Neural progenitor cell (in vitro differentiated cells): ENCODE measurements around the gene RNU1-4.

Experiments
- EZH2phosphoT487 ChIP-seq: fragments of 200-600 bp; sonication (generic); IDR thresholded peaks from 2 replicates; pipeline ENCODE4 v1.6.1; 2017; ENCODE audit warnings: antibody characterized with exemption
- TF ChIP-seq, protein P1 (sequence below): fragments of 200-600 bp; sonication (generic); IDR thresholded peaks from 2 replicates; pipeline ENCODE4 v1.5.1; 2017; ENCODE audit warnings: antibody characterized with exemption, mild to moderate bottlenecking

DNA sequence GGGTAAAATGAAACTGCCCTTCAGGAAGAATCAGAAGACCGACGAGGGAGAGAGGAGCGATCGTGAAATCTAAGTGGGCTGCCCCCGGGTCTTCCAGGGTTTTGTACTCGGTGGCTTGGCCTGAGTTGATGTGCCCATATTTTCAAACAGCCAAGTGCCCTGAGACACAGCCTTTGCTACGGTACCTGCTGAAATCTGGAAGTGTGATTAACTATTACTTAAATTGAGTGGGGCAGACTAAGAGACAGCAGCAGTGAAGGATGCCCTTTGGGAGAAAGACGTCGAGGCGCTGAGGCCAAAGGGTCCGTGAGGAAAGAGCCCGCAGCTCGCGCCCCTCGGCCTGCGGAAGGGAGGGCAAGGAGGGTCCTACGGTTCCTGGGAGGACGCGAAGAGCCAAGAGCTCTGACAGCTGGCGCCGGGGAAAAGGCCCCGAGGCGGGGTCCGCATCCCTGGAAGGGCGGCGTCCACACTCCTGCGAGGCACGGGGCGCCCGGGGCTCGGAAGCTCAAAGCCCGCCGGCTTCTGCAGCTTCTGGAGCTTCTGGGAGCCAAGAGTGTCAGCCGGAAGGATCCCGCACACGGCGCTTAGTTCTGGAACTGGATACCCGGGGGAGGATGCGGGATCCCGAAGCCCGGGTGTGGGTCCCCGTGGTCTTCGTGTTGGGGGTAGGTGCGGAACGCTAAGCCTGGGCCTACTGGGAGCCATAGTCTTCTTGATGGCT, 15.4 kb upstream of the RNU1-4 start:
- TF ChIP-seq, protein P1, sequence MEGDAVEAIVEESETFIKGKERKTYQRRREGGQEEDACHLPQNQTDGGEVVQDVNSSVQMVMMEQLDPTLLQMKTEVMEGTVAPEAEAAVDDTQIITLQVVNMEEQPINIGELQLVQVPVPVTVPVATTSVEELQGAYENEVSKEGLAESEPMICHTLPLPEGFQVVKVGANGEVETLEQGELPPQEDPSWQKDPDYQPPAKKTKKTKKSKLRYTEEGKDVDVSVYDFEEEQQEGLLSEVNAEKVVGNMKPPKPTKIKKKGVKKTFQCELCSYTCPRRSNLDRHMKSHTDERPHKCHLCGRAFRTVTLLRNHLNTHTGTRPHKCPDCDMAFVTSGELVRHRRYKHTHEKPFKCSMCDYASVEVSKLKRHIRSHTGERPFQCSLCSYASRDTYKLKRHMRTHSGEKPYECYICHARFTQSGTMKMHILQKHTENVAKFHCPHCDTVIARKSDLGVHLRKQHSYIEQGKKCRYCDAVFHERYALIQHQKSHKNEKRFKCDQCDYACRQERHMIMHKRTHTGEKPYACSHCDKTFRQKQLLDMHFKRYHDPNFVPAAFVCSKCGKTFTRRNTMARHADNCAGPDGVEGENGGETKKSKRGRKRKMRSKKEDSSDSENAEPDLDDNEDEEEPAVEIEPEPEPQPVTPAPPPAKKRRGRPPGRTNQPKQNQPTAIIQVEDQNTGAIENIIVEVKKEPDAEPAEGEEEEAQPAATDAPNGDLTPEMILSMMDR, result no peak
- no peak for TF ChIP-seq EZH2phosphoT487
